HG03039 (cell line): ENCODE results near the gene COL15A1.

Source experiments
- ATAC-seq: cut with Tn5 transposase; IDR thresholded peaks from one replicate; pipeline ENCODE4 v1.9.1; 2021; ENCODE audit warnings: mild to moderate bottlenecking, moderate library complexity; ENCODE audit not compliant: unreplicated experiment

Gene COL15A1

GRCh38 chr9:98971168-98971914 lies 27.6 kb downstream of the COL15A1 start:
- no peak for ATAC-seq

- ATAC-seq, result no peak
Observed at GRCh38 chr9:98971915-98972223, 28.2 kb downstream of the COL15A1 start.

- ATAC-seq, result no peak
Observed at GRCh38 chr9:98972716-98973115, 29.0 kb downstream of the COL15A1 start.

GRCh38 chr9:98973171-98973570 lies 29.5 kb downstream of the COL15A1 start:
- no peak for ATAC-seq

- ATAC-seq, result no peak
Observed at GRCh38 chr9:98973576-98973975, 29.9 kb downstream of the COL15A1 start.

- no peak for ATAC-seq
Observed at GRCh38 chr9:98974106-98974505, 30.4 kb downstream of the COL15A1 start.

GRCh38 chr9:98974554-98974953 lies 30.8 kb downstream of the COL15A1 start:
- peak; percentile 11 for ATAC-seq

- ATAC-seq, result peak; percentile 89
Observed at GRCh38 chr9:98974994-98975712, 31.4 kb downstream of the COL15A1 start.

- ATAC-seq, result no peak
Observed at GRCh38 chr9:98975838-98976237, 32.1 kb downstream of the COL15A1 start.

- ATAC-seq, result no peak
Observed at GRCh38 chr9:98977246-98977714, 33.6 kb downstream of the COL15A1 start.

- no peak for ATAC-seq
Observed at GRCh38 chr9:98977813-98978212, 34.1 kb downstream of the COL15A1 start.

- no peak for ATAC-seq
Observed at GRCh38 chr9:98978231-98978681, 34.5 kb downstream of the COL15A1 start.

- no peak for ATAC-seq
Observed at GRCh38 chr9:98980291-98980690, 36.6 kb downstream of the COL15A1 start.

- ATAC-seq, result no peak
Observed at GRCh38 chr9:98983295-98984268, 39.9 kb downstream of the COL15A1 start.

GRCh38 chr9:98985596-98985995 lies 41.9 kb downstream of the COL15A1 start:
- no peak for ATAC-seq

GRCh38 chr9:98986866-98987651 lies 43.4 kb downstream of the COL15A1 start:
- ATAC-seq, result no peak

- ATAC-seq, result no peak
Observed at GRCh38 chr9:98989036-98990000, 45.6 kb downstream of the COL15A1 start.

- no peak for ATAC-seq
Observed at GRCh38 chr9:98990181-98990870, 46.6 kb downstream of the COL15A1 start.
